ELR (cell line): ENCODE data around the gene ZHX3.
"Not testable (repeated sequence)": the region's sequence is repeated elsewhere in the genome, so short reads cannot be mapped to it uniquely, and the experiment has no call there.

Experiments used
- DNase-seq: peaks from one replicate; pipeline ENCODE4 v3.0.0-alpha.2; 2015; ENCODE audit warnings: low read depth

The ZHX3 gene

DNA sequence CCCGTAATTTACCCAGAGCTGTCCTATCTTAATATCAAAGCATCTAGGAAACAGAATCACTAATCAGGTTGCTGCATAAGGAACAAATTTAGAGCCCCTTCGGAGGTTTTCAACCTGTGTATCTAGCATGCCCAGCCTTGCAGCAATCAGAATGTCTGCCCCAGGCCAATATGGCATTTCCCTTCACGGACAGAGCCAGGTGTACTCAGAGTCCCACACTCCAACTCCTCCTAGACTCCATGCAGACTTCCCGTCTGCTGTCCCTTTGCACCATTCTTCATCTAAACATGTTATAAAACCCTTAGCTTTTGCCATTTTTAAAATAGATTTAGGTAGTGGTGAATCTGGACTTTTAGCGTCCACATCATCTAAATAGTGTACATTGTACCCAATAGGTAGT lies 61.0 kb downstream of the ZHX3 start:
- no peak for DNase-seq

DNA sequence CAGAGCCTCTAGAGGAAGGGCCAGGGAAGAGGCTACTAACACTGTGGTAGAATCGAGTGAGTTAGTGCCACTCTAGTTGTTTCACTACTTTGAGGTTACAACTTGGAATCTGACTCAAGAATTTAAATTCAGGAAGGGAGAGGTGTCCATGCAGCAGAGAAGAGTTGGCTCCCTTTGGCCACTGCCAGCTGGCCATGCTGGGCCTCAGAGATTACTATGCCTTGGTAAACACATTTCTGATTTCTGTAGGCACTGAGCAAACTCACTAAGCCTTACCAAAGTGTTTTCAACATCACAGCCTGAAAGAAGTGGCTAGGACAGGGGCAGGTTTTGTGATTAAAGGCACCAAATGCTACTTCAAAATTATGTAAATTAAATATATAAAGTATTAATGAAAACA lies 61.9 kb downstream of the ZHX3 start:
- no peak for DNase-seq

DNA sequence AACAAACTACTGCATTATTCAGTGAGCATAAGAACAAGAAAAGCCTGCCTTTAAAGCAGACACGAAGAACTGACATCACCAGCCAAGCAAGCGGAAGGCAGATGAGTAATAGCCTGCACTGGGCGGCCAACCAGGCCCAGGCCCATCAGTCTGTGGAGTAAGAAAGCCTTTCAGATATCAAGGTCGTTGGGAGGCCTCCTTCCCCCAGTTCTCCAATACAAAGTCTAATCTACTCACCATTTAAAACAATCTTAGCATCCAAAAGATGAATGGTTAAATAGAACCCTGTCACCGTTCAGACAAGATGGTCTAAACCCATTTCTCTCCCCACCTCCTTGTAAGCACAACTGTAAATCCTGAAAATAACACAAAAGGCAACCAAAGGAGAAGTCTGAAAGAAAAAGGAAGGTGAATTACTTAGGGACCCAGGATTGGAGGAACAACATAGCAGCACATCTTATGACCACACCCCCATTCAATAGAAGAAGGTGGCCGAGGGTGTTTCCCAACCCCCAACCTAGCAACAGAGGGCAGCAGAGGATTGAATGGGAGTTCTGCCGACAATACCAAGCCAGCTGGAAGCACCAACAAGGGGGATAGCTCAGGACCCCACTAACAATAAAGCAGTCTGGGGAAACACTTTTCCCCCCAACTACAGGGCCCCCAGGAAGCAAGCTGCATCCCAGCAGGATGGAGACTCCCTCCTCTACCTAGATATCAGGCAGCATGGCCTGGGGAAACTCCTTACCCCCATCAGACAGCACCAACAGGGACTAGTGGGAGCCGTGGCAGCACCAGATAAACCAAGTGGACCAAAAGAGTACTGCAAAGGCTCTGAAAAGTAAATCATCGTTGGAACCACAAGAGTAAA lies 67.9 kb downstream of the ZHX3 start:
- DNase-seq, result peak; percentile 90

DNA sequence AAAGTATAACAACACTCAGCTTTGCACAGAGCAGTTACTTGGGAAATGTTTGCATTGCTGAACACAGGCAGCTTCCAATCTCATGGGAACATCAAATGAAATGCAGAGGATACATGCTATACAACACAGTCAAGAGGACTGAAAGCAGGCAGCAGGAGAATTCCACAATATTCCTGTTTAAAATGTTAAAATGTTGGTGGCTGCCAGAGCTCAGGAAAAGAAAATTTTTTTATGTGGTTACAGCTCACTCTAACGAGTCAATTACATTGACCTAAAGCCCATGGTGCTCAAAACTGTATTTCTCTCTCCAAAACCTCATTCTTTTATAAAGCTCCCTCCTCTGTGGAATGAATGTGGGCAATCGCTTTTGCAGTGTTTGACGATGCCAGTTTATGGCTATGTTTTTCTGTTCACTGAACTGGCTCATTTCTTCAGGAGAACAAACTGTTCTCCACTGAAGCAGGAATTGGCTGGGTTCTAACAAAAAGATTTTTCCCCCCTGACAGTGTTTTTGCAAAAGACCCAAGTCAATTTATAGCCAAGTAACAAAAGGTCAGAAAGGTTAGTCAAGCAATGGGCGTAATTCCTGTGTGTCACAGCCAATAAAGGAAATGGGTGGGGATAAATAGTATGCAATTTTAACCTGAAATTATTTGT lies 69.0 kb downstream of the ZHX3 start:
- peak; percentile 45 for DNase-seq

DNA sequence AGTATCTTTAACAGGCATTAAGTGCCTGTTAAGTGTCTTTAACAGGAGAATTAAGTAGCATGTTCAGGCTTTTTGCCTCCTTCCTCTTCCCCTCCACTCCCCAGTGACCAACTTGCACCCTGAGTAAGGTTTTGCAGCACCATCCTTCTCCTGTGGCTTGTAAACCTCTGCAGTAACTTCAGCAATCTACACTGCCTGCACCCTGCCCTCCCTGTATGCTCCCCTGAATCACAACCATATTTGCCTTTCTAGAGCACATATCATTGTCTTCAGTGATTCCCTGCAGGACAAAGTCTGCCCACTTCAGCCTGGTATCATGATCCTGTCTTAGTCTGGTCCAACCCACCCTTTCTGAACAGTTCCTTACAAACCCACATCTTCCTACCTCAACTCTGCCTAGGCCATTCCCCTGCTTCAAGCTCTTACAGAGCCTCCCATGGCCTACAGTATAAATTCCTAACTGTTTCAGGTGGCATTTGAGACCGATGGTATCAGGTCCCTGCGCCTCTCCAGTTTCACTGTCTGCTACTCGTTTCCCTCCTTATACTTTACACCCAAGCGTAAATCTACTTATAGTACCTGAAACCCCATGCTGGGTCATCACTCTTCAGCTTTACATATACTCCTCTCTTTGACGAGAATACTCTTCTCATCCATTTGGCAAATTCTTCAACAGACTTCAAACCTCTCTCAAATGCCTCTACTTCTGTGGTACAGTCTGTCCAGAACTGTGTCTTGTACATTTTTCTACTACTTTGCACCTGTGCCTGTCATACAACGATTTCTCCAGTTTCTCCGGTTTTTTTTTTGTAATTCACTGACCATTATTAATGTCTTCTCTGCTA lies 69.8 kb downstream of the ZHX3 start:
- no peak for DNase-seq

DNA sequence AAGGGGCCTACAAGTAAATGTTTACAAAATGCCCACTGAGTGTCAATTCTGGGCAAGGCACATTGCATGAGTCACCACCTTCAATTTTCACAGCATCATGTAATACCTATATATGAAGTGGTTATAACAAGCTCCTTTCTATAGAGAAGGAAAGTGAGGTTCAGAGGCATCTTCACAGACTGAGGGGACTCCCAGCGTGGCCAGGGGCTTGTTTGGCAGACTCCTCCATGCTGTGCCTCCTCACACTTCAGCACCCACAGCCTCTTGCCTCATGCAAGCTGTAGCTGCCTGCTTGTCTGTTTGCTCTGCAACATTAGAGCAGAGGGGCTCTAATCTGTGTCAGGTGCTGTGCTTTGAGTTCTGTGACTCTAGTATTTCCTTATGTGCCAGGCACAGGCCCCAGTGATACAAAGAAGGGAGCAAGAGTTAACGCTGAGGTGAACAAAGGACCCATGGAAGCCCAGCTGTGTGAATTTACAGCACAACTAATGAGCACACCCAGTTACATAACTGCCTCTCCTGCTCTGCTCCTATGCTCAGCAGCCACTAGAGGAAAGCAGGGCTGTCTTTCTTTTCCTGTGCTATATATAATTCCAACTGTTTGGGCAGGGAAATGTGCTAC lies 72.3 kb downstream of the ZHX3 start:
- DNase-seq, result peak; percentile 38

DNA sequence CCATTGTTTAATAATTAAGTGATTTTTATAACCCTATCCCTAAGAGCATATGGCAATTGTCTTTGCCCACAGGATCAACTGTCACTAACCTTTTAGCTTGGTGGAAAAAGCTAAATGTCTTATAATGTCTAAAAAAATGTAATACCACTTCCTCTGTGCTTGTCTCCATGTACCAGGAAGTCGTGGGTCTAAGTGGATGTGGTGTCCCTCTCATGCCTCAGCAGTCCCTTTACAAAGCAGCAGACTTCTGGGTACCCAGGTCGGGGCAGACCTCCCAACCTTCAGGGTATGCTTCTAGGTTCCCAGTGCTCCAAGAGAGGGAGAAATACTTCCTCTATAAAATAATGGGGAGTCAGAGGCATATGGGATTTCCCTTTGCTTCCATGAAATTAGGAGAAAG lies 74.7 kb downstream of the ZHX3 start:
- no peak for DNase-seq

DNA sequence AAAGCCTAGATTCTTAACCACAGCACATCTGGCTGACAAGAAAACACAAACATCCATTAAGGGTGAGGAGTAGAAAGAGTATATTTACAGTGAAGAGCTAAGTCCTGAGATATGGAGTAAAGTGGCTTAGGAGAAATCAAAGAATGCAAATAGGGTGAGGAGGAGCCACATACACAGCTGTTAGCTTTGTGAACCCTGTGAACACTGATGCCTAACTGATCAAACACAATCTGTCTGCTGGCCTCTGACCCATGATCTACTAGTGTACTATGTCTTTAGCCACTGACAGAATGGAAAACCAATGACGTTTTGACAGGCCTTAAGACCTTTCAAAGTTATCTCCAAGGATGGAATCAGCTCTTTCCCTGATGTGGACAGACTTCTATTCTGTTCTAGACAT lies 75.2 kb downstream of the ZHX3 start:
- DNase-seq, result no peak

DNA sequence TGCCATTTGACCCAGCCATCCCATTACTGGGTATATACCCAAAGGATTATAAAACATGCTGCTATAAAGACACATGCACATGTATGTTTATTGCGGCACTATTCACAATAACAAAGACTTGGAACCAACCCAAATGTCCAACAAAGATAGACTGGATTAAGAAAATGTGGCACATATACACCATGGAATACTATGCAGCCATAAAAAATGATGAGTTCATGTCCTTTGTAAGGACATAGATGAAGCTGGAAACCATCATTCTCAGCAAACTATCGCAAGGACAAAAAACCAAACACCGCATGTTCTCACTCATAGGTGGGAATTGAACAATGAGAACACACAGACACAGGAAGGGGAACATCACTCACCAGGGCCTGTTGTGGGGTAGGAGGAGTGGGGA lies 80.3 kb downstream of the ZHX3 start:
- not testable (repeated sequence) for DNase-seq

DNA sequence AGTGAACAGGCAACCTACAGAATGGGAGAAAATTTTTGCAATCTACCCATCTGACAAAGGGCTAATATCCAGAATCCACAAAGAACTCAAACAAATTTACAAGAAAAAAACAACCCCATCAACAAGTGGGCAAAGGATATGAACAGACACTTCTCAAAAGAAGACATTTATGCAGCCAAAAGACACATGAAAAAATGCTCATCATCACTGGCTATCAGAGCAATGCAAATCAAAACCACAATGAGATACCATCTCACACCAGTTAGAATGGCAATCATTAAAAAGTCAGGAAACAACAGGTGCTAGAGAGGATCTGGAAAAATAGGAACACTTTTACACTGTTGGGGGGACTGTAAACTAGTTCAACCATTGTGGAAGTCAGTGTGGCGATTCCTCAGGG lies 80.7 kb downstream of the ZHX3 start:
- not testable (repeated sequence) for DNase-seq

DNA sequence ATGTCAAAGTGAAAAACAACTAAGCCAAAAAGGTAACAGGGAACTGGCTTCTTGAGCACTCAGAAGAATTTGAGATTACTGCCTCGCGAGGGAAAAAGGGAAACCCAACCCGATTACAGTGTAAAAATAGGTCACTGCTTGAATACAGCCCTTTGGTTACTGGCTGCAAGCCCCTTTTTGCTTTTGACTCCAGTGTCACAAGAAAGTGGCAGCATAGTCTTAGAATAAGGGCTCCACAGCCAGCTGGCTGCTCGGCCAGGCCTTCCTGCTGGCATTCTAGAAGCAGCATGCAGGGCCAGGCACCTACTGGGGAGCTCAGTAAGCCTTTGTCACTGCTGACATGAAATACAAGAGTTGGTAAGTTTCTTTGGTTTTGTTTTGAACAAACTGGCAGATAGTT lies 83.0 kb downstream of the ZHX3 start:
- no peak for DNase-seq

DNA sequence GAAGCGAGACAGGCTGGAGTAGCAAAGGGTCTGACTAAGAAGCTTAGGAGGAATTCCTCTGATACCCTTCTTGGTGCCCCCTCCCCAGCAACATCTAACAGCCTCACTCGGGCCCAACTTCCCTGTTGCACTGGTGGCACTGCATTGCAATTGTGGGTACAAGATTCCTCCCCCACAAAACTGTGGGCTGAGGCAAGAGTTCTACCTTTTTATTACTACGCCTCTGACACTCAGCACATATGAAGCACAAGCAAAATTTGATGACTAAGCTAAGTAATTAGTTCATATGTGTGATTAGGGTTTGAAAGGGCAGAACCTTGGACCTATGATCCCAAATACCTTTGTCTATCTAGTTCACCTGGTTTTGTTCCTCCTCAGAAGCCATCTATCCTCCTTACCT lies 83.5 kb downstream of the ZHX3 start:
- DNase-seq, result no peak

DNA sequence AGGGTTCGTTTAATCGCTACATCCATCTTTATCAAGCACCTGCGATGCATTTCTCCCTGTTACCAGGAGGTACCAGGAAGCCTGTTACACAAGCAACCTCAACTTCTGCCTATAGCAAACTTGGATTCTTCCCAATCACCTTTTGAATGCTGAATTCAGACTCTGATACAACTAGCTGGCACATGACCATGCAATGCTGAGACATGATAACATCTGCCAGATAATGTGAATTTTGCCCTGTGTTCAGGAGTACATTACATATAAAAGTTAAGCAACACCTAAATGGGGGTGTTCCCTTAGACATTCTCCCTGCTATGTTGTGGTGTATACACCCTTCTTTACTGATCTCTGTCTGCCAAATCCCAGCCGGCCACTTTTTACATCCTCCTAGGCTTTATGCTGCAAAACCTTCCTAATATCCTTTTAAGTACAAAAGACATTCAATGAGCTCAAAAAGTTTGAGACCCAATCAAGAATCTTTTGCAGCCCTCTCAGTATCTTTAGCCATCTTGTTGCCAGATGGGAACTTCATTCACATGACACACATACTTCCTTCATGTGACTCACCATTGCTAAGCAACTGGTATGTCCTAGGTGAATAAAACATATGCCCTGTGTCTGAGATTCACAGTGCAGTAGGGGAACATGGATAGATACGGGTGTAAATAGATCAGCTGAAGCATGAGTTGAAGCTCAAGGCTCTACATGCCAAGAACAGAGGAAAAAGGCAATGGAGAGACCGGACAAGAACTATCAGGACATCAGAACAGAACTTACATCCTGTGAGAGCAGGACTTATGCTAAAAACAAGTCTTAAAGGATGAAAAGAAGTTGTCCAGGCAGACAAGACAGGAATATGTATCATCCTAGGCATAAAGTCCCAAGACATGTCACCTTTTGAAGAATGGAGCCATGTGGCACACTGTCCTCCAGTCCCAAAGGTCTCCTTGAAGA lies 84.3 kb downstream of the ZHX3 start:
- peak; percentile 98 for DNase-seq

DNA sequence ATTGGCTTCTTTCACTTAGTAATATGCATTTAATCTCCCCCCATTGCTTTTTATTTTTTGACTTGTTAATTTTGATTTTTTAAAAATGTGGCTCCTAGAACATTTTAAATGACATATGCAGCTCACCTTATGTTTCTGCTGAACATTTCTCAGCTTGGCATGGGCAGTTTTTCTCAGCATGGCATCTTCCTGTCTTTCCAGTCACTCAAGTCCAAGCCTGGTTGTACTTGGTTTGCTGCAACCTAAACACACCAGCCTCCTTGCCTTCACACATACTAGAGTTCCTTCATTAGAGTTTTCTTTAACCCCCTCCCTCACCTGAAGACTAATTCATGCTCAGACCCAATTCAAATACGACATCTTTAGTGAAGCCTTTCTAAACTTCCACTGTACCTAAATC lies 86.4 kb downstream of the ZHX3 start:
- DNase-seq, result no peak

DNA sequence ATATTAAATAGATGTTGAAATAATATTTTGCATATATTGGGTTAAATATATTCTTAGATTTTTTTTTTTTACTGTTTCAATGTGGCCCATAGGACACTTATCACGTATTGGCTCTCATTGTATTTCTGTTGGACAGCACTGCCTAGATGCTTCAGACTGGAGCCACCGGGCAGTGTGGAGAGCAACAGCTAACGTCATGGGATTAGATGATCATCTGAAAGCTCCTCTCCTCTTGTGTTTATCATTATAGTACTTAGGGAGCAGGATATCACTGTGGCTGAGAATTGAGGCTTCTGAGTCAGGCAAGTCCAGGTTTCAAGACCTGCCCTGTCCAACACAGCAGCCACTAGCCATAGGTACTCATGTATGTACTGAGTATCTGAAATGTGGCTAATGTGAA lies 87.4 kb downstream of the ZHX3 start:
- no peak for DNase-seq

DNA sequence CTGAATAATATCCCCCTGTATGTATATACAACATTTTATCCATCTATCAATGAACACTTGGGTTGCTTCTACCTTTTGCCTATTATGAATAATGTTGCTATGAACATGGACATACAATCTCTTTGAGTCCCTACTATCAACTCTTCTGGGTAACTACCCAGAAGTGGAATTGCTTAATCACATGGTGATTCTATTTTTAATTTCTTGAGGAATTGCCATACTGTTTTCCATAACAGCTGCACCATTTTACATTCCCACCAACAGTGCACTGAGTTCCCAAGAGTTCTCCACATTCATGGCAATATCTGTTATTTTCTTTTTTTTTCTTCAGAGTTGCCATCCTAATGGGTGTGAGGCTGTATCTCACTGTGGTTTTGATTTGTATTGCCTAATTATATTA lies 88.3 kb downstream of the ZHX3 start:
- DNase-seq, result no peak

DNA sequence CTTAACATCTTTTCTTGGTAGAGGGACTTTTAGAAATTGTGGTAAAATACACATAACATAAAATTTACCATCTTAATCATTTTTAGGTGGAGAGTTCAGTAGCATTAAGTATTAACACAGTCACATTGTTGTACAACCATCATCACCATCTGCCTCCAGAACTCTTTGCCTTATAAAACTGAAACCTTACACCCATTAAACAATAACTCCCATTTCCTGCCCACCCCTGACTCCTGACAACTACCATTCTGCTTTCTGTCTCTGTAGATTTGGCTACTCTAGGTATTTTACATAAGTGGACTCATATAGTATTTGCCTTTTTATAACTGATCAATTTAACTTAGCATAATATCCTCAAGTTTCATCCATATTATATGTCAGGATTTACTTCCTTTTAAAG lies 88.7 kb downstream of the ZHX3 start:
- DNase-seq, result no peak

DNA sequence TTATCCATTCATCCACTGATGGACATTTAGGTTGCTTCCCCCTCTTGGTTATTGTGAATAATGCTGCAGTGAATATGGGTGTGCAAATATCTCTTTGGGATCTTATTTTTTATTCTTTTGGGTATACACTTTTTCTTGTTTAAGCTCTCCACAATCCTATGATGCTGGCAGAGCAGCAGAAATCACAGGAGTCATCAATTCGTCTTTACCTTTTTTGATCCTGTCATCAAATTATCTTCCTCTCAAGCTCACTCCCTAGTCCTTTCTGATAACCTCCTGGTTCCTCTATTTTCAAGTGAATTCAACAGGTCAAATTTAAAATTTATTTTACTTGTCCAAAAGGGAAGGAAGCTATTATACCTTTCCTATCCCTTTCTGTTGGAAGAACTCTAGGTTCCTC lies 91.1 kb downstream of the ZHX3 start:
- no peak for DNase-seq

DNA sequence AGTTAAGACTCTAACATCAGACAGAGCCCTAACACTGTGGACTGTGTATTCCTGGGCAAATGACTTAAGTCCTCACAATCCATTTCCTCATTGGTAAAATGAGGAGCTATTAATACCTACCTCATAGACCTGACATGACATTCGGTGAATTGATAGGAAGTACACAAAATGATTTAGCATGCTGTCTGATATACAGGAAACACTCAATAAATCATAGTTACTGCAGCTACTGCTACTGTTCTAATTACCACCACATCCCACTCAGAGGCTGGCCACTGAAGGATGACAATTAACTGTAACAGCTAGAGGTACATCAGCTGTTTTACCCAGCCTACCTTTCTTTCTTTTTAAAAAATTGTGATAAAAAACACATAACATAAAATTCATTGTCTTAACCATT lies 92.4 kb downstream of the ZHX3 start:
- no peak for DNase-seq

DNA sequence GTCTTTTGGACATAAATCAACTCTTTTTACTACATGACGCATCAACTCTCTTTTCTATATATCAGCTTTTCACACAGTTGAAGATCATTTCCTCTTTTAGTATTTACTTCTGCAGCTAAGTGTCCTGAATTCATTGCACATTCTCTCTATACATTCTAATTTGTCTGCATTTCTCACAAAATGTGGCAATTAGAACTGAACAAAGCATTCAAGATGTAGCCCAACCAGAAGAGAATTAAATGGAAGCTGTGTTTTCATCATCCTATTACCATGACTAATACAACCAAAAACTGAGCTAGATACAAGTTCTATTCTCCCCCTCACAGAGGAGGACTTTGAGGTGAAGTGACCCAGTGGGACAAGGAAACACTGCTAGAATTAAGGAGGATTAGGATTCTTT lies 93.2 kb downstream of the ZHX3 start:
- DNase-seq, result no peak

DNA sequence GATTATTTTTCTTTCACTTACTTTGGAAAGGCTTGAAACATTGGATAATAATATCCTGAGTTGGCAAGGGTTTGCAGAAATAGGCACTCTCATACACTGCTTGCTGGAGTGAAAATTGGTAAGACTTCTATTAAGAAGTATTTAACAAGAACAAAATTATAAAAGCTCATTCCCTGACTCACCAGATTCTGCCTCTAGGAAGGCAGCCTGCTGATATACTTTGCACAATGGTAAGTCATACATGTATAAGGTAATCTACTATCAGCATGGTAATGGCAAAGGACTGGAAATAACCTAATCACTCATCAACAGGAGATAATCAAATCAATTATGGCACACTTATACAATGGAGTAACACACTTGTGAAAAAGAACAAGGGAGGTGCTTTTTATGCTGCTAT lies 94.4 kb downstream of the ZHX3 start:
- DNase-seq, result no peak
